PC-3 (cell line): ENCODE measurements around the gene IGSF9B.

ENCODE experiments used
- EZH2 ChIP-seq: fragments of 300-600 bp; sonication (generic); IDR thresholded peaks from one replicate; pipeline ENCODE4 v1.6.1; 2017; ENCODE audit warnings: antibody characterized with exemption, mild to moderate bottlenecking, low read length; ENCODE audit not compliant: unreplicated experiment
- EZH2phosphoT487 ChIP-seq: fragments of 300-600 bp; sonication (generic); IDR thresholded peaks from 2 replicates; pipeline ENCODE4 v1.6.1; 2018; ENCODE audit warnings: mild to moderate bottlenecking, antibody characterized with exemption, low read length, borderline replicate concordance
- TF ChIP-seq, protein P1 (sequence below): fragments of 300-600 bp; sonication (generic); conservative IDR thresholded peaks from 2 replicates; pipeline ENCODE4 v1.5.1; 2017; ENCODE audit warnings: antibody characterized with exemption, low read depth, mild to moderate bottlenecking, low read length

DNA sequence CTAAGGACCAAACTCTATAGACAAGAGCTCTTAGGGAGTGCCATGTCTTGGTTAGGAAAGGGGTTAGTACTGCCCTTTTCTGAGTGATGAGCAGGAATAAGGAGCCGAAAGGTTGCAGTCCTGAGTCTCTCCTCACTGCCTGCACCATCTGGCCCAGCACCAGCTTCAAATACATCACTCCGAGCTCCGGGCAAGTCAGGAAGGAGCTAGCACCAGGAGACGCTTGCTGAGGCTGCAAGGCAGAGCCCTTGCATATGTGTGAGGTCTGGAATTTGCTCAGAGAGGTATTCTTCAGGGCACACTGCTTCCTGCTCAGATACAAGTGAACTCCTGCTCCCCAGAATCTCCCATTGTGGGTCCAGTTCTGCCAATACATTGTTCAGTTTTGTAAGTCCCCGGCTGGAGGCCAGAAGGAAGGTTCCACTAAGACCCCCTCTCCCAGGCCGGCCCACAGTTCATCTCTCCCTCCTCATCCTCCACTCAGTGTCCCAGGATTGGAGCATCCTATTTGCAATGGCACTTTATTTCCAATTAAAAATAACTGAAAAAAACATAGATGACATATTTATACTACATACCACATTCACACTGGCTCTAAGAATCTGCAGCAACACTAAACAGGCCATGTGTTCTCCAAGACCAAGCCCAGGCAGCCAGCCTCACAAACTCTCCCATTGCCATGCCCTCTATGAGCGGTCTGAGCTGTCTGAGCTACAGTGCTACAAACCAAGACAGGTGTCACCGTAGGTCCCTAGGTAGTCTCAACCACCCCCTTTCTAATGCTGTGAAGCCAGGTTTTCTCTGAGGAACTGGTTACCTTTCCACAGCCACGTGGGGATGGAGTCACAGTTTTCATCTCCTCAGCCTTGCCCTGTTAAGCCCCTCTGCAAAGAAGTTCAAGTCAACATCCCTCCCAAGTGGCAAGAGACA is 56.3 kb downstream of the IGSF9B start:
- TF ChIP-seq, protein P1, sequence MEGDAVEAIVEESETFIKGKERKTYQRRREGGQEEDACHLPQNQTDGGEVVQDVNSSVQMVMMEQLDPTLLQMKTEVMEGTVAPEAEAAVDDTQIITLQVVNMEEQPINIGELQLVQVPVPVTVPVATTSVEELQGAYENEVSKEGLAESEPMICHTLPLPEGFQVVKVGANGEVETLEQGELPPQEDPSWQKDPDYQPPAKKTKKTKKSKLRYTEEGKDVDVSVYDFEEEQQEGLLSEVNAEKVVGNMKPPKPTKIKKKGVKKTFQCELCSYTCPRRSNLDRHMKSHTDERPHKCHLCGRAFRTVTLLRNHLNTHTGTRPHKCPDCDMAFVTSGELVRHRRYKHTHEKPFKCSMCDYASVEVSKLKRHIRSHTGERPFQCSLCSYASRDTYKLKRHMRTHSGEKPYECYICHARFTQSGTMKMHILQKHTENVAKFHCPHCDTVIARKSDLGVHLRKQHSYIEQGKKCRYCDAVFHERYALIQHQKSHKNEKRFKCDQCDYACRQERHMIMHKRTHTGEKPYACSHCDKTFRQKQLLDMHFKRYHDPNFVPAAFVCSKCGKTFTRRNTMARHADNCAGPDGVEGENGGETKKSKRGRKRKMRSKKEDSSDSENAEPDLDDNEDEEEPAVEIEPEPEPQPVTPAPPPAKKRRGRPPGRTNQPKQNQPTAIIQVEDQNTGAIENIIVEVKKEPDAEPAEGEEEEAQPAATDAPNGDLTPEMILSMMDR = no peak
- TF ChIP-seq EZH2 = no peak
- no peak for TF ChIP-seq EZH2phosphoT487
